ENCODE measurements around the gene PISD. TPM values are rescaled to one million over a fixed set of nuclear protein-coding genes. Genes with fewer than 3 reads are reported as not detected.

Gene PISD
- total RNA-seq, 4 donors from 2014 or later: 33.7 to 111 (median 47.7) TPM

GRCh38 chr22:31692186-31692886, 30.3 kb upstream of the PISD start:
- 80 to 100% methylated on average over 1 of the region's 1 CpG for WGBS, 2 donors (ENCODE audit: low coverage in 1 of 2)
- H3K9me3 ChIP-seq: no peaks in the 10 kb centered on the region
- peaks cover 0 to 51% (median 20%) of the 10 kb centered on the region in 4 donors for H3K36me3 ChIP-seq
- TF ChIP-seq POLR2AphosphoS5 (IDR thresholded peaks at IDR 0.05): no peak
- TF ChIP-seq EP300 (IDR thresholded peaks at IDR 0.05; ENCODE audit: low read depth): no peak
- TF ChIP-seq POLR2A (IDR thresholded peaks at IDR 0.05): no peak
- no peak for TF ChIP-seq CTCF (IDR thresholded peaks at IDR 0.05)
- in situ Hi-C loops (cut with MboI; ENCODE audit: low pct_ligation_motif_present in 1 of 4, low pct_unique_long_range_greater_than_20kb in 1 of 4, low sequenced_read_pairs in 3 of 4) (no loop called here), intact Hi-C loops (cut with DNase I; ENCODE audit: low total_unique reads) (no loop called here)
- H3K4me1 ChIP-seq: no peaks in the 10 kb centered on the region
- no peak for DNase-seq
- no peak overlapping the region for H3K4me3 ChIP-seq
- H3K27me3 ChIP-seq: no peaks in the 10 kb centered on the region
- H3K27ac ChIP-seq: no peak overlapping the region

GRCh38 chr22:31691408-31691807, 29.4 kb upstream of the PISD start:
- intact Hi-C loops (cut with DNase I; ENCODE audit: low total_unique reads): no loop called here
- H3K9me3 ChIP-seq: no peaks in the 10 kb centered on the region
- H3K36me3 ChIP-seq: peaks cover 0 to 51% (median 15%) of the 10 kb centered on the region in 4 donors
- H3K4me3 ChIP-seq: no peak overlapping the region
- no peaks in the 10 kb centered on the region for H3K4me1 ChIP-seq
- H3K27ac ChIP-seq: no peak overlapping the region
- 96 to 100% methylated on average over 2 to 3 of the region's 3 CpGs for WGBS, 2 donors (ENCODE audit: low coverage in 1 of 2)
- TF ChIP-seq POLR2AphosphoS5 (IDR thresholded peaks at IDR 0.05) (no peak), EP300 (IDR thresholded peaks at IDR 0.05; ENCODE audit: low read depth) (no peak), CTCF (IDR thresholded peaks at IDR 0.05) (no peak), POLR2A (IDR thresholded peaks at IDR 0.05) (no peak)
- in situ Hi-C loops (cut with MboI; ENCODE audit: low pct_ligation_motif_present in 1 of 4, low pct_unique_long_range_greater_than_20kb in 1 of 4, low sequenced_read_pairs in 3 of 4): no loop called here
- DNase-seq: no peak
- no peaks in the 10 kb centered on the region for H3K27me3 ChIP-seq

- TF ChIP-seq POLR2A (IDR thresholded peaks at IDR 0.05): no peak
- TF ChIP-seq POLR2AphosphoS5 (IDR thresholded peaks at IDR 0.05): peak in 2 of 3 donors; percentile 20 to 38
- in situ Hi-C loops (cut with MboI; ENCODE audit: low pct_ligation_motif_present in 1 of 4, low pct_unique_long_range_greater_than_20kb in 1 of 4, low sequenced_read_pairs in 3 of 4): no loop called here
- Histone ChIP-seq H3K4me1 (peaks cover 3 to 8% (median 5%) of the 10 kb centered on the region in 4 donors), H3K9me3 (no peaks in the 10 kb centered on the region), H3K4me3 (no peak overlapping the region), H3K36me3 (peaks cover 0 to 24% (median 10%) of the 10 kb centered on the region in 4 donors), H3K27ac (peak overlapping the region in 1 of 4 donors; percentile 77), H3K27me3 (no peaks in the 10 kb centered on the region)
- DNase-seq: no peak
- intact Hi-C loops (cut with DNase I; ENCODE audit: low total_unique reads): no loop called here
- WGBS, 2 donors (ENCODE audit: low coverage in 1 of 2): 80 to 88% methylated on average over 2 to 13 of the region's 13 CpGs
Measured at GRCh38 chr22:31683181-31684105, 21.4 kb upstream of the PISD start.

- no peak overlapping the region for H3K4me3 ChIP-seq
- H3K36me3 ChIP-seq: peaks cover 0 to 20% (median 10%) of the 10 kb centered on the region in 4 donors
- peaks cover 3 to 8% (median 5%) of the 10 kb centered on the region in 4 donors for H3K4me1 ChIP-seq
- intact Hi-C loops (cut with DNase I; ENCODE audit: low total_unique reads): no loop called here
- TF ChIP-seq POLR2A (IDR thresholded peaks at IDR 0.05) (no peak), EP300 (IDR thresholded peaks at IDR 0.05; ENCODE audit: low read depth) (no peak), CTCF (IDR thresholded peaks at IDR 0.05) (no peak), POLR2AphosphoS5 (IDR thresholded peaks at IDR 0.05) (no peak)
- in situ Hi-C loops (cut with MboI; ENCODE audit: low pct_ligation_motif_present in 1 of 4, low pct_unique_long_range_greater_than_20kb in 1 of 4, low sequenced_read_pairs in 3 of 4): no loop called here
- 86% methylated on average over 7 of the region's 7 CpGs; no CpG with 5 or more reads in 1 of the 2 donors for WGBS, 2 donors (ENCODE audit: low coverage in 1 of 2)
- H3K27ac ChIP-seq: peak overlapping the region in 2 of 4 donors; percentile 48 to 77
- no peak for DNase-seq
- H3K27me3 ChIP-seq: no peaks in the 10 kb centered on the region
- H3K9me3 ChIP-seq: no peaks in the 10 kb centered on the region
Measured at GRCh38 chr22:31682751-31683150, 20.7 kb upstream of the PISD start.
